Measurements from ENCODE around the gene ANXA8L1.
"Not testable (repeated sequence)": the region's sequence is repeated elsewhere in the genome, so short reads cannot be mapped to it uniquely, and the experiment has no call there.

- TF ChIP-seq CTCF, POLR2A, POLR2AphosphoS5 (IDR thresholded peaks at IDR 0.05): not testable (repeated sequence)
Measured at GRCh38 chr10:46411123-46411522, 35.5 kb downstream of the ANXA8L1 start.
